K562 (cell line): ENCODE measurements around the gene MED31. TPM values are rescaled to one million over a fixed set of nuclear protein-coding genes. Genes with fewer than 3 reads are reported as not detected.

ENCODE experiments used
- ATAC-seq: fragments of 200-7000 bp; cut with Tn5 transposase; 3 replicates; pipeline ENCODE4 v1.9.1; 2020; ENCODE audit warnings: moderate library complexity
- BruUV-seq: library from RNA; stranded (reverse); fragments of 400-500 nt; replicated peaks from 2 replicates; lab custom pipeline; 2021; lab: Mats Ljungman, UMichigan
- CTCF ChIA-PET: fragments of 300-600 bp; formaldehyde crosslinking; extraction: SDS; loops from one replicate; lab custom pipeline; 2021; ENCODE audit warnings: low intra/inter-chr PET ratio; lab: Yijun Ruan, JAX
- POLR2A ChIA-PET: fragments of 300-600, 350-650 bp; sonication (Branson Sonifier 250); formaldehyde crosslinking; extraction: SDS; loops from one replicate; lab custom pipeline; 2021; ENCODE audit warnings: antibody characterized with exemption, inconsistent platforms; lab: Yijun Ruan, JAX
- DNase-seq, 4 experiments: peaks; one replicate each; pipeline versions ENCODE4 v3.0.0 to v3.0.0-alpha.2; 2011 to 2018; ENCODE audit warnings: low spot score in 3 of 4, mixed read lengths in 3 of 4; ENCODE audit errors: extremely low read depth in 1 of 4
- FAIRE-seq: peaks from 2 replicates; lab custom pipeline; 2011; peaks lifted over from hg19 to GRCh38; lab: Jason Lieb, UNC
- H2AFZ ChIP-seq: 2 replicates; pipeline ENCODE4 v1.6.0; 2011; ENCODE audit warnings: low read depth, low read length, control low read depth, inconsistent platforms
- H3K27ac ChIP-seq: fragments of 200-600 bp; 3 replicates; pipeline ENCODE4 v1.8.0; 2011; ENCODE audit warnings: low read depth, mild to moderate bottlenecking, control low read depth, inconsistent platforms, low read length, moderate library complexity, mixed read lengths; ENCODE audit errors: extremely low read depth
- H3K27me3 ChIP-seq, 2 experiments: fragments of 300-600 bp in 1 of 2; 2 replicates in 1 of 2; 3 replicates in 1 of 2; pipeline versions ENCODE4 v1.6.0 to v1.8.0; 2011; ENCODE audit warnings: inconsistent platforms in 2 of 2, low read length in 2 of 2, mild to moderate bottlenecking in 1 of 2, mixed read lengths in 1 of 2, moderate library complexity in 1 of 2; ENCODE audit not compliant: control insufficient read depth in 2 of 2, insufficient read depth in 2 of 2
- H3K36me3 ChIP-seq: fragments of 300-600 bp; 3 replicates; pipeline ENCODE4 v1.8.0; 2011; ENCODE audit warnings: mild to moderate bottlenecking, low read length, inconsistent platforms; ENCODE audit not compliant: control insufficient read depth, insufficient read depth
- H3K4me1 ChIP-seq, 2 experiments: fragments of 200-600 bp in 1 of 2; replicated peaks in 1 of 2; 2 replicates in 1 of 2; 3 replicates in 1 of 2; pipeline versions ENCODE4 v1.5.1 to v1.8.0; 2011; ENCODE audit warnings: inconsistent platforms in 2 of 2, low read length in 2 of 2, mild to moderate bottlenecking in 1 of 2, mixed read lengths in 1 of 2, moderate library complexity in 1 of 2; ENCODE audit not compliant: control insufficient read depth in 2 of 2, insufficient read depth in 2 of 2
- H3K4me2 ChIP-seq: 2 replicates; pipeline ENCODE4 v1.6.1; 2011; ENCODE audit warnings: low read length, control low read depth, inconsistent platforms, mixed read lengths; ENCODE audit not compliant: insufficient read depth
- H3K4me3 ChIP-seq: fragments of 200-600 bp; sonication (generic), shearing (Covaris generic); 2 replicates; pipeline ENCODE4 v1.5.1; 2016; ENCODE audit warnings: control low read depth, inconsistent platforms
- H3K79me2 ChIP-seq: fragments of 200-600 bp; 3 replicates; pipeline ENCODE4 v1.8.0; 2011; ENCODE audit warnings: low read length, inconsistent platforms; ENCODE audit not compliant: control insufficient read depth, insufficient read depth
- H3K9ac ChIP-seq, 2 experiments: 2 replicates each; pipeline versions ENCODE4 v1.6.0 to v1.6.1; 2011; ENCODE audit warnings: low read depth in 2 of 2, low read length in 2 of 2, control low read depth in 1 of 2, inconsistent platforms in 1 of 2, mild to moderate bottlenecking in 1 of 2, mixed read lengths in 1 of 2; ENCODE audit not compliant: insufficient read depth in 1 of 2
- H3K9me1 ChIP-seq: one replicate; pipeline ENCODE4 v1.6.0; 2011; ENCODE audit warnings: inconsistent platforms, mild to moderate bottlenecking, low read length, moderate library complexity; ENCODE audit not compliant: control insufficient read depth, insufficient read depth
- H3K9me3 ChIP-seq: replicated peaks from 2 replicates; pipeline ENCODE4 v1.5.1; 2011; ENCODE audit warnings: low read depth, low read length, inconsistent platforms; ENCODE audit not compliant: control insufficient read depth, insufficient read depth
- H4K20me1 ChIP-seq: replicated peaks from 2 replicates; pipeline ENCODE4 v1.6.1; 2011; ENCODE audit warnings: low read length, inconsistent platforms, mixed read lengths; ENCODE audit not compliant: control insufficient read depth, insufficient read depth
- CBX1 ChIP-seq: sonication (generic); IDR thresholded peaks from 2 replicates; pipeline ENCODE4 v1.6.1; 2016; ENCODE audit warnings: antibody characterized with exemption, low read depth, mild to moderate bottlenecking
- CCNT2 ChIP-seq: IDR thresholded peaks from 2 replicates; pipeline ENCODE4 v1.6.1; 2011; ENCODE audit warnings: borderline replicate concordance, low read depth, mild to moderate bottlenecking, moderate library complexity, mixed read lengths, low read length; ENCODE audit not compliant: insufficient read length; ENCODE audit errors: extremely low read depth
- GTF2A2 ChIP-seq: IDR thresholded peaks from 2 replicates; pipeline ENCODE4 v1.6.1; 2016; ENCODE audit warnings: mild to moderate bottlenecking, missing genetic modification characterization, missing compliant biosample characterization
- KDM4B ChIP-seq, 2 experiments: fragments of 450-650 bp in 1 of 2; sonication (generic) in 1 of 2; IDR thresholded peaks; 2 replicates each; pipeline ENCODE4 v1.6.1; 2016 to 2017; ENCODE audit warnings: borderline replicate concordance in 2 of 2, antibody characterized with exemption in 1 of 2, low read depth in 1 of 2, mild to moderate bottlenecking in 1 of 2
- NKRF ChIP-seq: fragments of 450-650 bp; IDR thresholded peaks from 2 replicates; pipeline ENCODE4 v1.6.1; 2016; ENCODE audit warnings: borderline replicate concordance
- SMARCA5 ChIP-seq: fragments of 450-650 bp; IDR thresholded peaks from 2 replicates; pipeline ENCODE4 v1.6.1; 2016
- SRF ChIP-seq, 2 experiments: fragments of 250-450, 450-650 bp in 1 of 2; sonication (Bioruptor Pico) in 1 of 2; sonication (generic) in 1 of 2; formaldehyde crosslinking; IDR thresholded peaks; 2 replicates each; pipeline versions ENCODE4 v1.5.0 to v1.5.1; 2020 to 2022; ENCODE audit warnings: mild to moderate bottlenecking in 1 of 2, missing genetic modification reagents in 1 of 2
- ZBTB8A ChIP-seq: fragments of 450-650 bp; IDR thresholded peaks from 2 replicates; pipeline ENCODE4 v1.6.1; 2018; ENCODE audit warnings: mild to moderate bottlenecking, moderate library complexity; ENCODE audit not compliant: partially characterized antibody
- ZNF146 ChIP-seq: IDR thresholded peaks from one replicate; pipeline ENCODE4 v1.6.1; 2018; ENCODE audit warnings: missing compliant biosample characterization; ENCODE audit not compliant: unreplicated experiment
- ZNF408 ChIP-seq: fragments of 250-450 bp; sonication (Bioruptor Pico); IDR thresholded peaks from 2 replicates; pipeline ENCODE4 v1.4.0; 2020; ENCODE audit warnings: low read depth, mild to moderate bottlenecking, moderate library complexity
- ZNF436 ChIP-seq: fragments of 250-450, 450-650 bp; sonication (Bioruptor Pico); formaldehyde crosslinking; IDR thresholded peaks from 2 replicates; pipeline ENCODE4 v1.7.0; 2020; ENCODE audit warnings: mild to moderate bottlenecking
- whole genome bisulfite sequencing: fragments of 100-300 bp; shearing (Covaris generic); methylation state at CpG from one replicate; pipeline ENCODE4 v1.1.6; 2016; ENCODE audit warnings: low coverage, mixed read lengths; ENCODE audit not compliant: insufficient coverage; ENCODE audit errors: missing lambda C conversion rate; 5-methylcytosine and 5-hydroxymethylcytosine counted together
- in situ Hi-C: fragments of 300-500 bp; cut with MboI; formaldehyde crosslinking; loops from 4 replicates; pipeline ENCODE4 v1.15.0; 2018; ENCODE audit warnings: inconsistent platforms, mixed read lengths
- intact Hi-C: fragments of 100-400 bp; cut with micrococcal nuclease; formaldehyde crosslinking; loops from 2 replicates; pipeline ENCODE4 v1.14.2; 2022
- polyA plus RNA-seq, 8 experiments: library from polyadenylated mRNA; depleted of rRNA in 4 of 8; stranded (reverse) in 5 of 8; unstranded in 3 of 8; fragments of >200 nt; fragmentation: Nextera tagmentation in 2 of 8; fragmentation: Illumina TruSeq in 1 of 8; extraction: Ambion mirVana in 2 of 8; extraction: Trizol in 1 of 8; gene quantifications; 2 replicates each; pipeline versions ENCODE4 v1.2.1 to v1.2.3, GENCODE V29; 2011 to 2014; ENCODE audit warnings: inconsistent platforms in 1 of 8, missing spikeins in 1 of 8
- total RNA-seq, 7 experiments: library from RNA; depleted of rRNA in 6 of 7; stranded (reverse); fragments of >200 nt in 6 of 7; fragmentation: Illumina TruSeq in 2 of 7; extraction: Trizol in 2 of 7; gene quantifications; 2 replicates each; pipeline versions ENCODE4 v1.2.1 to v1.2.3, GENCODE V29; 2011 to 2021; ENCODE audit warnings: low replicate concordance in 1 of 7

Gene MED31
- total and polyA plus RNA-seq, 9 of the 15 experiments (the other 6 are each of a cell fraction or from before 2014, with no cell fraction given), result 6.4 to 39.9 (median 14.6) TPM

DNA sequence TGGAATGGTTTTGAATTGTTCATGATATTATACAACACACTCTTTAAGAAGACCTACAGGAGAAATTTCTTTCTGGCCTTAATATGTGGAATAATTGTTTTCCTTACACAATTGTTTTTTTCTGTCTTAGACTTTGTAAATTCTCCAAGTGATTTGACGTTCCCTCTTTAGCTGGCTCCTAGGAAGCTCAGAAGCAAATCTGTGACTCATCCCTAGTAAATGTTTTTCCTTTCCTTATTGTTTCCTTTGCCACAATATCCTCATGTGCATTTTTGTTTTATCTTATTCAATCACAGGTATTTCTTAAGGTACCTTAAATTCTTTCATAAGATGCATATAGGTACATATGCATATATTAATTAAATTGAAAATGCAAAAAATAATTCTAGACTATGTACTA lies 24.4 kb downstream of the MED31 start:
- intact Hi-C loops, result no loop called here
- Histone ChIP-seq H4K20me1 (no peaks in the 10 kb centered on the region), H3K9me1 (no peaks in the 10 kb centered on the region), H3K27me3 (no peaks in the 10 kb centered on the region), H3K27ac (no peak overlapping the region), H3K36me3 (peaks cover 54% of the 10 kb centered on the region), H3K9me3 (no peaks in the 10 kb centered on the region), H3K79me2 (no peaks in the 10 kb centered on the region), H3K9ac (no peak overlapping the region), H3K4me3 (no peak overlapping the region), H3K4me2 (no peak overlapping the region), H2AFZ (no peak overlapping the region), H3K4me1 (no peaks in the 10 kb centered on the region)
- DNase-seq (no peak), FAIRE-seq (no peak), ATAC-seq (no peak)
- 86% methylated on average over 1 of the region's 1 CpG for WGBS
- CTCF ChIA-PET, result no interaction called here
- no peak for TF ChIP-seq ZBTB8A
- no peak for TF ChIP-seq ZNF146 (CRISPR knock-in tag)
- TF ChIP-seq NKRF, result no peak
- no peak for TF ChIP-seq ZNF408 (CRISPR knock-in tag)
- in situ Hi-C loops, result no loop called here
- POLR2A ChIA-PET, result no interaction called here
- no TSS peak for BruUV-seq

- no peak for ATAC-seq
- H3K79me2 ChIP-seq, result no peaks in the 10 kb centered on the region
- no peaks in the 10 kb centered on the region for H4K20me1 ChIP-seq
- peaks cover 55% of the 10 kb centered on the region for H3K36me3 ChIP-seq
- H3K9me1 ChIP-seq, result no peaks in the 10 kb centered on the region
- no peak for DNase-seq
- BruUV-seq, result no TSS peak
- POLR2A ChIA-PET, result no interaction called here
- no peak overlapping the region for H3K4me3 ChIP-seq
- H2AFZ ChIP-seq, result no peak overlapping the region
- intact Hi-C loops, result no loop called here
- no peaks in the 10 kb centered on the region for H3K4me1 ChIP-seq
- FAIRE-seq, result no peak
- no peak overlapping the region for H3K4me2 ChIP-seq
- in situ Hi-C loops, result no loop called here
- H3K9me3 ChIP-seq, result no peaks in the 10 kb centered on the region
- no peak overlapping the region for H3K27ac ChIP-seq
- 95% methylated on average over 5 of the region's 6 CpGs for WGBS
- H3K27me3 ChIP-seq, result no peaks in the 10 kb centered on the region
- CTCF ChIA-PET, result no interaction called here
- TF ChIP-seq CCNT2 (no peak), ZNF436 (no peak), GTF2A2 (no peak), KDM4B (IDR thresholded peaks at IDR 0.05; ENCODE audit: borderline replicate concordance in 2 of 2, low read depth in 1 of 2) (no peak), SRF (CRISPR knock-in tag; IDR thresholded peaks at IDR 0.05) (no peak), CBX1 (no peak), SMARCA5 (no peak)
- no peak overlapping the region for H3K9ac ChIP-seq
Measured at GRCh38 chr17:6626616-6627015, 24.8 kb downstream of the MED31 start.
